Measurements from ENCODE around the gene NUP88.

DNA sequence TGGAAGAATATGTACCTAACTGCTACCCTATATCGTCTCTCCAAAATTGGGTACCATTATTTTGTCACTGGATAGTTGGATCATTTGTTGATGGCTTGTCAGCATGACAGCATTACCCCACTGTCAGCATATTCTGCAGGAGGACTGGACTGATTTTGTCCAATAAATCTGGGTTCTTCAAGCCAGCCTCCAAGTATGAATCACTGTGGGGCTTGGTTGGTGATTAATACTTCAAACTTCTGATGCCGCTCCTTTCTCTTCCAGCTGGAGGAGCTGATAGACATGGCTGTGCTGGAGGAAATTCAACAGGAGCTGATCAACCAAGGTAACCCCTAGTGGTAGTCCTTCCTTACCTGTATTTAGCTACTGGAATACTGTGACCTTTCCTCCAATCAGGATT is 3.0 kb upstream of the NUP88 start:
- TF ChIP-seq, protein P1, sequence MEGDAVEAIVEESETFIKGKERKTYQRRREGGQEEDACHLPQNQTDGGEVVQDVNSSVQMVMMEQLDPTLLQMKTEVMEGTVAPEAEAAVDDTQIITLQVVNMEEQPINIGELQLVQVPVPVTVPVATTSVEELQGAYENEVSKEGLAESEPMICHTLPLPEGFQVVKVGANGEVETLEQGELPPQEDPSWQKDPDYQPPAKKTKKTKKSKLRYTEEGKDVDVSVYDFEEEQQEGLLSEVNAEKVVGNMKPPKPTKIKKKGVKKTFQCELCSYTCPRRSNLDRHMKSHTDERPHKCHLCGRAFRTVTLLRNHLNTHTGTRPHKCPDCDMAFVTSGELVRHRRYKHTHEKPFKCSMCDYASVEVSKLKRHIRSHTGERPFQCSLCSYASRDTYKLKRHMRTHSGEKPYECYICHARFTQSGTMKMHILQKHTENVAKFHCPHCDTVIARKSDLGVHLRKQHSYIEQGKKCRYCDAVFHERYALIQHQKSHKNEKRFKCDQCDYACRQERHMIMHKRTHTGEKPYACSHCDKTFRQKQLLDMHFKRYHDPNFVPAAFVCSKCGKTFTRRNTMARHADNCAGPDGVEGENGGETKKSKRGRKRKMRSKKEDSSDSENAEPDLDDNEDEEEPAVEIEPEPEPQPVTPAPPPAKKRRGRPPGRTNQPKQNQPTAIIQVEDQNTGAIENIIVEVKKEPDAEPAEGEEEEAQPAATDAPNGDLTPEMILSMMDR (IDR thresholded peaks at IDR 0.05; ENCODE audit: low read depth, low read length), result no peak
- no peak for TF ChIP-seq POLR2A (IDR thresholded peaks at IDR 0.05; ENCODE audit: extremely low read depth, insufficient read length)
- TF ChIP-seq MYC (IDR thresholded peaks at IDR 0.05; ENCODE audit: low read depth, low read length), result no peak
- TF ChIP-seq MAX (IDR thresholded peaks at IDR 0.05; ENCODE audit: low read depth, low read length), result no peak

Data from NB4 (cell line).